ENCODE results near the gene NARS2.

Gene NARS2

DNA sequence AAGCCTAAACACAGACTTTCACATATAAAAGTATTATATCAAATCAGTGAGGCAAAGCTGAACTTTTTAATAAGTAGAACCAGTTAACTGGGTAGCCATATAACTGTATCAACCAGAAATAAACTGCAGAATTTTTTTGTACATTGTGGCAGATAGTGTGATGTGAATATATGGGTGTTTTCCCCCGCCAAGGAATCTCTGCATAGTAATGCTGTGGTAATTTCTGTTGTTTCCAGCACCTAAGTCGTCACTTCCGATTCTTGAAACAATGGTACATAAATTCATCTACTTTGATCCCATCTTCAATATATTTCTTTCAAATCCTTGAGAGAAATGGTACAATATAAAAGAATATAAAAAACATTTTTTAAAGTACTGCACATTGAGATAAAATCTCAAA is 39.6 kb downstream of the NARS2 start:
- no peaks in the 10 kb centered on the region for H3K79me1 ChIP-seq (ENCODE audit: low read length)
- no peak overlapping the region for H3K23ac ChIP-seq (ENCODE audit: low read length)
- no peak overlapping the region for H4K12ac ChIP-seq (ENCODE audit: low read depth, low read length)

DNA sequence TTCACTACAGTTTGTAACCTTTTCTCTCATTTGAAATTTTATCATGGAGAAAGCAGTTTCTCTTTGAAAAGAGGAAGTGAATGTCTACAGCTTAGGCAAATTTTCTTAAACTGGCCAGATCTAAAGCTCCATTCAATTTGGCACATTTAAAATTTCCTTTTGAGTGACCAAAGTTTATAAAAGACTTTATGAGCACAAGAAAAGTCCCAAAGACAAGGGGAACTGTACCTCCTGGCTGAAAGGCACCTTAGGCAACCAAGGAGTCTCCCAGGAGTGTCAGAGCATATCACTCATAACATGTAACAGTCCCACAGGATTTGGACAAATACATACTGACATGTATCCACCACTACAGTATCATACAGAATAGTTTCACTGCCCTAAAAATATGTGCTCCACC is 41.3 kb downstream of the NARS2 start:
- no peak overlapping the region for H2AFZ ChIP-seq (ENCODE audit: insufficient read depth, low read length, poor library complexity)
- H2BK12ac ChIP-seq (ENCODE audit: low read length) = no peak overlapping the region
- no peak overlapping the region for H2AK5ac ChIP-seq (ENCODE audit: low read length)
- no peak for DNase-seq
- no peaks in the 10 kb centered on the region for H3K79me1 ChIP-seq (ENCODE audit: low read length)
- no peak overlapping the region for H3K9ac ChIP-seq (ENCODE audit: low read length)
- H3K23ac ChIP-seq (ENCODE audit: low read length) = no peak overlapping the region
- no peaks in the 10 kb centered on the region for H3K9me3 ChIP-seq (ENCODE audit: insufficient read depth, low read depth, low read length)
- H3K36me3 ChIP-seq (ENCODE audit: control insufficient read depth in 1 of 2, insufficient read depth in 2 of 2, low read length in 2 of 2) = peaks cover 0 to 4% of the 10 kb centered on the region in 2 experiments
- no peak overlapping the region for H3K4ac ChIP-seq (ENCODE audit: low read depth, low read length)
- H4K91ac ChIP-seq (ENCODE audit: low read depth, low read length) = no peak overlapping the region
- H2BK120ac ChIP-seq (ENCODE audit: insufficient read depth, low read length, poor library complexity) = no peak overlapping the region
- no peak overlapping the region for H4K8ac ChIP-seq (ENCODE audit: low read depth, low read length)
- H3K27me3 ChIP-seq (ENCODE audit: insufficient read depth, low read length) = no peaks in the 10 kb centered on the region
- no peaks in the 10 kb centered on the region for H3K4me1 ChIP-seq (ENCODE audit: control insufficient read depth in 1 of 2, insufficient read depth in 2 of 2, low read length in 2 of 2)
- H3K79me2 ChIP-seq (ENCODE audit: control insufficient read depth, insufficient read depth, low read length, poor library complexity) = no peaks in the 10 kb centered on the region
- no peak overlapping the region for H3K4me3 ChIP-seq (ENCODE audit: low read depth, low read length)
- no peak overlapping the region for H3K27ac ChIP-seq (ENCODE audit: low read depth, low read length)
- H3K4me2 ChIP-seq (ENCODE audit: low read length) = no peak overlapping the region
- H3K14ac ChIP-seq (ENCODE audit: low read length) = no peak overlapping the region
- no peak overlapping the region for H4K12ac ChIP-seq (ENCODE audit: low read depth, low read length)
- no peak overlapping the region for H3K18ac ChIP-seq (ENCODE audit: low read length)
- no peak overlapping the region for H2BK5ac ChIP-seq (ENCODE audit: low read depth, low read length, poor library complexity)

More for the DNA sequence above, 39.6 kb downstream of the NARS2 start:
- H3K4me2 ChIP-seq (ENCODE audit: low read length) = no peak overlapping the region
- no peaks in the 10 kb centered on the region for H3K79me2 ChIP-seq (ENCODE audit: control insufficient read depth, insufficient read depth, low read length, poor library complexity)
- no peak overlapping the region for H3K4me3 ChIP-seq (ENCODE audit: low read depth, low read length)
- DNase-seq = no peak
- H3K36me3 ChIP-seq (ENCODE audit: control insufficient read depth in 1 of 2, insufficient read depth in 2 of 2, low read length in 2 of 2) = peaks cover 0 to 4% of the 10 kb centered on the region in 2 experiments
- H3K9me3 ChIP-seq (ENCODE audit: insufficient read depth, low read depth, low read length) = no peaks in the 10 kb centered on the region
- H3K18ac ChIP-seq (ENCODE audit: low read length) = no peak overlapping the region
- H3K4me1 ChIP-seq (ENCODE audit: control insufficient read depth in 1 of 2, insufficient read depth in 2 of 2, low read length in 2 of 2) = no peaks in the 10 kb centered on the region
- H3K4ac ChIP-seq (ENCODE audit: low read depth, low read length) = no peak overlapping the region
- H3K27me3 ChIP-seq (ENCODE audit: insufficient read depth, low read length) = no peaks in the 10 kb centered on the region
- no peak overlapping the region for H4K8ac ChIP-seq (ENCODE audit: low read depth, low read length)
- H3K14ac ChIP-seq (ENCODE audit: low read length) = no peak overlapping the region
- no peak overlapping the region for H2BK5ac ChIP-seq (ENCODE audit: low read depth, low read length, poor library complexity)
- H4K91ac ChIP-seq (ENCODE audit: low read depth, low read length) = no peak overlapping the region
- WGBS (ENCODE audit: extremely low coverage, insufficient coverage, insufficient read length) = no CpG with 5 or more reads among the region's 3 CpGs
- no peak overlapping the region for H2AK5ac ChIP-seq (ENCODE audit: low read length)
- H2BK12ac ChIP-seq (ENCODE audit: low read length) = no peak overlapping the region
- no peak overlapping the region for H2BK120ac ChIP-seq (ENCODE audit: insufficient read depth, low read length, poor library complexity)
- no peak overlapping the region for H3K9ac ChIP-seq (ENCODE audit: low read length)
- H3K27ac ChIP-seq (ENCODE audit: low read depth, low read length) = no peak overlapping the region
- no peak overlapping the region for H2AFZ ChIP-seq (ENCODE audit: insufficient read depth, low read length, poor library complexity)

DNA sequence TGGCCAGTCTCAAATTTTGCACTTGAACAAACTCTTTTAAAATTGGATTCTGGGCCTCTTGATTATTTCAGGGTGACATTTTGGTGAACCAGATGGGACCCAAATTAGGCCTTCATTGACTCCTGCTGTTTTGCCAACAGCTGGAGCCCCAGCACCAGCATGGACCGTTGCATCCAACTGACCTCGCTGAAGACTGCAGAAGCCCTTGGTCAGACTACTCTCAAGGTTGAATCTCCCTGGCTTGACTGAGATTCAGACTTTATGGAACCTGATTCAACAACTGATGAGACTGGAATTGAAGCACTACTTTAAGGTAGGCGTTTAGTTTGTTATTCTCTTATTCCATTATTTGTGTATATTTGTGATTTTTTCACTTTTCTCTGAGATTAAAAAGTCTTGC is 41.7 kb downstream of the NARS2 start:
- no peak overlapping the region for H3K27ac ChIP-seq (ENCODE audit: low read depth, low read length)
- no peaks in the 10 kb centered on the region for H3K4me1 ChIP-seq (ENCODE audit: control insufficient read depth in 1 of 2, insufficient read depth in 2 of 2, low read length in 2 of 2)
- H3K14ac ChIP-seq (ENCODE audit: low read length) = no peak overlapping the region
- no peak overlapping the region for H4K91ac ChIP-seq (ENCODE audit: low read depth, low read length)
- H3K18ac ChIP-seq (ENCODE audit: low read length) = no peak overlapping the region
- H2AK5ac ChIP-seq (ENCODE audit: low read length) = no peak overlapping the region
- no peak overlapping the region for H2BK120ac ChIP-seq (ENCODE audit: insufficient read depth, low read length, poor library complexity)
- no peak overlapping the region for H3K9ac ChIP-seq (ENCODE audit: low read length)
- no peaks in the 10 kb centered on the region for H3K9me3 ChIP-seq (ENCODE audit: insufficient read depth, low read depth, low read length)
- no peak overlapping the region for H2AFZ ChIP-seq (ENCODE audit: insufficient read depth, low read length, poor library complexity)
- no peaks in the 10 kb centered on the region for H3K79me2 ChIP-seq (ENCODE audit: control insufficient read depth, insufficient read depth, low read length, poor library complexity)
- H3K4ac ChIP-seq (ENCODE audit: low read depth, low read length) = no peak overlapping the region
- no peaks in the 10 kb centered on the region for H3K27me3 ChIP-seq (ENCODE audit: insufficient read depth, low read length)
- no peak overlapping the region for H2BK12ac ChIP-seq (ENCODE audit: low read length)
- WGBS (ENCODE audit: extremely low coverage, insufficient coverage, insufficient read length) = no CpG with 5 or more reads among the region's 3 CpGs
- no peak overlapping the region for H4K12ac ChIP-seq (ENCODE audit: low read depth, low read length)
- H2BK5ac ChIP-seq (ENCODE audit: low read depth, low read length, poor library complexity) = no peak overlapping the region
- DNase-seq = no peak
- H3K23ac ChIP-seq (ENCODE audit: low read length) = no peak overlapping the region
- H3K79me1 ChIP-seq (ENCODE audit: low read length) = no peaks in the 10 kb centered on the region
- no peak overlapping the region for H3K4me2 ChIP-seq (ENCODE audit: low read length)
- H3K36me3 ChIP-seq (ENCODE audit: control insufficient read depth in 1 of 2, insufficient read depth in 2 of 2, low read length in 2 of 2) = peaks cover 0 to 4% of the 10 kb centered on the region in 2 experiments
- H4K8ac ChIP-seq (ENCODE audit: low read depth, low read length) = no peak overlapping the region
- H3K4me3 ChIP-seq (ENCODE audit: low read depth, low read length) = no peak overlapping the region

DNA sequence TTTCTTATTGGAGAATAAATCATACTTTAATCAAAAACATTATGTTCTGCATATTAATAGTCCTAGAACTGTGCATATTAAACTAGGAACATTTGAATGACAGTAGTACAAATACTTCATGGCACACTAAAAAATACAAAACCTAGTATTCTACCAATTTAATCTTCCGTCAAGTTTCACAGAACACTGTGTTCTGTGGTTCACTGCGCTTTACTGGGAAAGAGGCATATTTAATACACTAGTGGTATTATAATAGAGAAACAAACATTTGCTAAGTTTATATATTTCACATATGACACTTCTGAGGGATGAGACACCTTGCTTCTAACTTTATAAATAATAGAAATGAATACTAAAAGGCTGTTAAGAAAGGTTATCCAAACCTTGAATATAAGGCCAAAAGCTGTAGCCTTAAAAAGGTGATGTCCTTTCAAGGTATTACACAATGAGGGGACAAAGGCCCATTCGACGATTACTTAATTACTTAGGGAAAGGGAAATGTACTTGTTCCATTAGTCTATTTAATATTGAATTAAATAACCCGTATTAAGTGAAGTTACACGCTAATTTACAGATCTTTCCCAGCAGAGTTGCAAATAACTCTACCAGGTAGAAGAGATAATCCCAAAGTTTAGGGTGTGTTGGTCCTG is 48.0 kb downstream of the NARS2 start:
- DNase-seq = no peak
- WGBS (ENCODE audit: extremely low coverage, insufficient coverage, insufficient read length) = no CpG with 5 or more reads among the region's 6 CpGs
- Histone ChIP-seq H3K18ac (ENCODE audit: low read length) (no peak overlapping the region), H4K91ac (ENCODE audit: low read depth, low read length) (no peak overlapping the region), H3K23ac (ENCODE audit: low read length) (no peak overlapping the region), H2AFZ (ENCODE audit: insufficient read depth, low read length, poor library complexity) (no peak overlapping the region), H3K4me1 (ENCODE audit: control insufficient read depth in 1 of 2, insufficient read depth in 2 of 2, low read length in 2 of 2) (no peaks in the 10 kb centered on the region), H2BK12ac (ENCODE audit: low read length) (no peak overlapping the region), H3K14ac (ENCODE audit: low read length) (no peak overlapping the region), H4K12ac (ENCODE audit: low read depth, low read length) (no peak overlapping the region), H3K4ac (ENCODE audit: low read depth, low read length) (no peak overlapping the region), H3K27me3 (ENCODE audit: insufficient read depth, low read length) (no peaks in the 10 kb centered on the region), H2BK120ac (ENCODE audit: insufficient read depth, low read length, poor library complexity) (no peak overlapping the region), H3K4me2 (ENCODE audit: low read length) (no peak overlapping the region), H3K79me1 (ENCODE audit: low read length) (no peaks in the 10 kb centered on the region), H2AK5ac (ENCODE audit: low read length) (no peak overlapping the region), H3K27ac (ENCODE audit: low read depth, low read length) (no peak overlapping the region), H3K9me3 (ENCODE audit: insufficient read depth, low read depth, low read length) (no peaks in the 10 kb centered on the region), H3K4me3 (ENCODE audit: low read depth, low read length) (no peak overlapping the region), H3K36me3 (ENCODE audit: control insufficient read depth in 1 of 2, insufficient read depth in 2 of 2, low read length in 2 of 2) (peaks cover 1 to 4% of the 10 kb centered on the region in 2 experiments), H4K8ac (ENCODE audit: low read depth, low read length) (no peak overlapping the region), H3K9ac (ENCODE audit: low read length) (no peak overlapping the region), H2BK5ac (ENCODE audit: low read depth, low read length, poor library complexity) (no peak overlapping the region), H3K79me2 (ENCODE audit: control insufficient read depth, insufficient read depth, low read length, poor library complexity) (no peaks in the 10 kb centered on the region)

Measured in trophoblast cell (in vitro differentiated cells and primary cell).